Activated naive CD4-positive, alpha-beta T cell treated with anti-CD3 and anti-CD28 coated beads, Interleukin-2, amount 10 ng/mL, durations not matched to agents 7 days and 5 days (primary cell): ENCODE data around the gene CAMK2A.

Experiments used
- CTCF ChIA-PET: fragments of 350-600 bp; sonication (Branson Sonifier 250); formaldehyde crosslinking; loops from one replicate; lab custom pipeline; 2021; ENCODE audit warnings: antibody characterized with exemption; lab: Charles Lee
- DNase-seq: peaks from one replicate; pipeline ENCODE4 v3.0.0-alpha.2; 2020
- H3K27ac Mint-ChIP-seq: one replicate; pipeline ENCODE4 v1.8.0; 2021; ENCODE audit warnings: mild to moderate bottlenecking, moderate library complexity, mixed read lengths
- H3K27me3 Mint-ChIP-seq: one replicate; pipeline ENCODE4 v1.8.0; 2021; ENCODE audit warnings: mild to moderate bottlenecking, mixed read lengths
- H3K36me3 Mint-ChIP-seq: one replicate; pipeline ENCODE4 v1.8.0; 2021; ENCODE audit warnings: mixed read lengths
- H3K4me1 Mint-ChIP-seq: one replicate; pipeline ENCODE4 v1.8.0; 2021; ENCODE audit warnings: mixed read lengths
- H3K4me3 Mint-ChIP-seq: one replicate; pipeline ENCODE4 v1.8.0; 2021; ENCODE audit warnings: mild to moderate bottlenecking, moderate library complexity, mixed read lengths
- H3K9me3 Mint-ChIP-seq: one replicate; pipeline ENCODE4 v1.8.0; 2021; ENCODE audit warnings: mixed read lengths

CAMK2A gene

GRCh38 chr5:150210644-150211043, 78.9 kb downstream of the CAMK2A start:
- Mint-ChIP-seq H3K9me3 (no peaks in the 10 kb centered on the region), H3K36me3 (no peaks in the 10 kb centered on the region), H3K4me1 (peaks cover 22% of the 10 kb centered on the region), H3K27ac (no peak overlapping the region), H3K4me3 (no peak overlapping the region), H3K27me3 (peaks cover 73% of the 10 kb centered on the region)
- no peak for DNase-seq
- CTCF ChIA-PET = interaction anchor here (1.0 to 2.0 kb wide), 3 partner anchors 8 to 160 kb away, joined by 3 to 11 read pairs (median 3); no protein-coding TSS in a partner anchor

DNA sequence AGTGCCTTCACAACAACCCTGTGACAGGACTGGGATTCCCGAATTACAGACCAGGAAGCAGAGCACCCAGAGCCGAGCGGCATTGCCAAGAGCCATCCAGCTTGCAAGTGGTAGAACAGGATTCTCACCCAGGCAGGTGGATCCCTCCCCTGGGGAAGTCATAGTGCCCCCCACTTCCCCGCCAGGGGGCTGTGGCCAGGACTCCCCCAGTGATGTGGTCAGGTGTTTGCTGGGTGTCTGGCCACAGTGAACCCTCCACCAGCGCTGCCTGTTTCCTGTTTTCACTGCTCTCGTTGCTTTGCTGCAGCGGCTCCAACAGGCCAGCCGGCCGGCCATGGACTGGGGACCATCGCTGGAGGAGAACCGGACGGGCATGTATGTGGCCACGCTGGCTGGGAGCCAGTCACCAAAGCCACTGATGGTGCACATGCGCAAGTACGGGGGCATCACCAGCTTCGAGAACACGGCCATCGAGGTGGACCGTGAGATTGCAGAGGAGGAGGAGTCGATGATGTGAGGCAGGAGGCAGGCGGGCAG, 80.4 kb downstream of the CAMK2A start:
- CTCF ChIA-PET = interaction anchor here (2.0 kb wide), 1 partner anchor 10 kb away, joined by 11 read pairs; no protein-coding TSS in a partner anchor
- Mint-ChIP-seq H3K4me3 (no peak overlapping the region), H3K4me1 (peaks cover 22% of the 10 kb centered on the region), H3K27me3 (peaks cover 63% of the 10 kb centered on the region), H3K27ac (no peak overlapping the region), H3K9me3 (no peaks in the 10 kb centered on the region), H3K36me3 (no peaks in the 10 kb centered on the region)
- peak; percentile 45 for DNase-seq

- CTCF ChIA-PET = interaction anchor here (3.6 kb wide), 1 partner anchor 10 kb away, joined by 15 read pairs; no protein-coding TSS in a partner anchor
- Mint-ChIP-seq H3K4me1 (peaks cover 22% of the 10 kb centered on the region), H3K27ac (no peak overlapping the region), H3K36me3 (no peaks in the 10 kb centered on the region), H3K9me3 (no peaks in the 10 kb centered on the region), H3K4me3 (no peak overlapping the region), H3K27me3 (peaks cover 63% of the 10 kb centered on the region)
- DNase-seq = no peak
Measured at GRCh38 chr5:150208187-150209098, 81.1 kb downstream of the CAMK2A start.

DNA sequence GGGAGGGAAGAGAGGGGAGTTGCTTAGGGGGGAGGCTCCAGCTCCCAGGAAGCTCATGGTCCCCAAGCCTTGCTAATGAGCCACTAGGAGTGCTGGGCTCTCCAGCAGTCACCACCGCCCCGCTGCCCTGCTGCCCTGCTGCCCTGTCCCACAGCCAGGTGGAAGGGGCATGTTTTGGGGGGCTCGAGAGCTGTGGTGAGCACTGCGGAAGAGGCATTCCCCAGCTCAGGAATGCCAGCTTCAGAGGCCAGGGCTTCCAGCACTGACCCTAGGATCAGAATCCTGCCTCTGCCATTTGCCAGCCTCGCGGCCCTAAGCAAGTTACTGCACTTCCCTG, 82.8 kb downstream of the CAMK2A start:
- CTCF ChIA-PET = interaction anchor here (1.3 to 3.6 kb wide), 2 partner anchors 12 to 77 kb away, joined by 6 to 15 read pairs; no protein-coding TSS in a partner anchor
- no peak for DNase-seq
- no peak overlapping the region for H3K4me3 Mint-ChIP-seq
- H3K36me3 Mint-ChIP-seq = no peaks in the 10 kb centered on the region
- H3K27ac Mint-ChIP-seq = no peak overlapping the region
- peaks cover 22% of the 10 kb centered on the region for H3K4me1 Mint-ChIP-seq
- no peaks in the 10 kb centered on the region for H3K9me3 Mint-ChIP-seq
- peaks cover 61% of the 10 kb centered on the region for H3K27me3 Mint-ChIP-seq

DNA sequence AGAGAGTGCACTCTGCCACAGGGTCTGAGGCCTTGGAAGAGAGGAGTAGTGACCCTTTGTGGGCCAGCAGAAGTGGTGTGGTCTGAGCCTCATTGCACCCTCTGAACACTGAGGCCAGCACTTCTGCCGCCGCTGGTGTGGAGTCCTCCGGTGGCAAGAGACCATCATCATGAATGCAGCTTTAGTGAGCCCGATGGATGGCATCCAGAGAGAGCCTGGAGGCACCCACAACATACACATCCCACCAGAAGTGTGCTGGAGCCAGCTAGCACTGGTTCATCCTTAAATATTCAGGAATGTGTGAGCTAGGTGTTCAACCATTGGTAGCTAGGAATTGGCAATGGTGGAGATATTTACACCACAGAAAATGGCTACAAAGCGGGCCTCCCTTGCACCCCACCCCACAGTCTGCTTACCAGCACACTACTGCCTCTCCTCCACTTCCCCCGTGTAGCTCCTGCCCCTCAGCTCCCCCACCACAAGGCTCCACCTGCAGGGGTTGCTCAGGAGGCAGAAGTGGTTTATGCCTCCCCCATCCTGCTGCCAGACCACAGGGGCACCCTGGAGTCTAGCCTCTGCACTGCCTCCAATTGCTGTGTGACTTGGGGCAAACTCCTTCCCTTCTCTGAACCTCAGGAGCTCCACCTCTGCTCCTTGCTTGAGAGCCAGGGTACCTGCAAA, 83.3 kb downstream of the CAMK2A start:
- peaks cover 22% of the 10 kb centered on the region for H3K4me1 Mint-ChIP-seq
- H3K9me3 Mint-ChIP-seq = no peaks in the 10 kb centered on the region
- H3K27ac Mint-ChIP-seq = no peak overlapping the region
- H3K27me3 Mint-ChIP-seq = peaks cover 57% of the 10 kb centered on the region
- no peak overlapping the region for H3K4me3 Mint-ChIP-seq
- no peak for DNase-seq
- H3K36me3 Mint-ChIP-seq = no peaks in the 10 kb centered on the region
- CTCF ChIA-PET = interaction anchor here (1.3 to 3.6 kb wide), 2 partner anchors 12 to 76 kb away, joined by 6 to 15 read pairs; no protein-coding TSS in a partner anchor

GRCh38 chr5:150204590-150204960, 85.0 kb downstream of the CAMK2A start:
- CTCF ChIA-PET = no interaction called here
- Mint-ChIP-seq H3K27me3 (peaks cover 52% of the 10 kb centered on the region), H3K4me1 (peaks cover 17% of the 10 kb centered on the region), H3K27ac (no peak overlapping the region), H3K9me3 (no peaks in the 10 kb centered on the region), H3K4me3 (no peak overlapping the region), H3K36me3 (no peaks in the 10 kb centered on the region)
- DNase-seq = no peak

DNA sequence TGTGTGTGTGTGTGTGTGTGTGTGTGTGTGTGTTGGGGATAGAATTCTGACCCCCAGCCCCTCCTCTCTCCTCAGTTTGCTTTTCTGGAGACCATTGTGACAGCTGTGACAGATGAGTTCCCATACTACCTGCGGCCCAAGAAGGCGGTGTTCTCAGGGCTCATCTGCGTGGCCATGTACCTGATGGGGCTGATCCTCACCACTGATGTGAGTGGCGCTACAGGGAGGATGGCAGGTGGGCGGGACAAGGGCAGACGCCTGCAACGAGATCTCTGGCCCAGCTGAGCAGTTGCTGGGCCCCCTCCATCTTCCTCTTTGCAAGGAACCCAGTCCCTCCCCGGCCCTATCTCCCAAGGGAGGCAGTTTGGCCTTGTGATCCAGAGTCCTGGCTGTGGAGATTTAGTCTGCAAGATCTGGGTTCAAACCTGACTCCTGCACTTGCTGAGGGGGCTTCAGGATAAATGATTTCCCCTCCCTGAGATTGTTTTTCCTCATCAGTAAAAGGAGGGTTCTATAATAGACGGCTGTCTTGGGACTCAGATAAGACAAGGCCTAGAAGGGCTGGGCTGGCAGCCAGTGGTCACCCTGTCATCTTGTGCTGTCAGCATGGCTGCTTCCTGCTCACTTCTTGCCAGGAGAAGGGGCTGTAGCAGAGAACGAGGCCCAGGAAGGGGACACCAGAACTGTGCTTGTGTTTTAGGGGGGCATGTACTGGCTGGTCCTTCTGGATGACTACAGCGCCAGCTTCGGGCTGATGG, 85.6 kb downstream of the CAMK2A start:
- peaks cover 52% of the 10 kb centered on the region for H3K27me3 Mint-ChIP-seq

GRCh38 chr5:150202501-150202900, 87.1 kb downstream of the CAMK2A start:
- H3K27me3 Mint-ChIP-seq = peaks cover 38% of the 10 kb centered on the region
- CTCF ChIA-PET = no interaction called here
- no peaks in the 10 kb centered on the region for H3K4me1 Mint-ChIP-seq
- H3K27ac Mint-ChIP-seq = no peak overlapping the region
- H3K9me3 Mint-ChIP-seq = no peaks in the 10 kb centered on the region
- no peak overlapping the region for H3K4me3 Mint-ChIP-seq
- H3K36me3 Mint-ChIP-seq = no peaks in the 10 kb centered on the region
- DNase-seq = no peak

More for the DNA sequence above, 85.6 kb downstream of the CAMK2A start:
- CTCF ChIA-PET = no interaction called here
- DNase-seq = no peak
- no peaks in the 10 kb centered on the region for H3K9me3 Mint-ChIP-seq
- H3K27ac Mint-ChIP-seq = no peak overlapping the region
- no peak overlapping the region for H3K4me3 Mint-ChIP-seq
- peaks cover 11% of the 10 kb centered on the region for H3K4me1 Mint-ChIP-seq
- no peaks in the 10 kb centered on the region for H3K36me3 Mint-ChIP-seq

DNA sequence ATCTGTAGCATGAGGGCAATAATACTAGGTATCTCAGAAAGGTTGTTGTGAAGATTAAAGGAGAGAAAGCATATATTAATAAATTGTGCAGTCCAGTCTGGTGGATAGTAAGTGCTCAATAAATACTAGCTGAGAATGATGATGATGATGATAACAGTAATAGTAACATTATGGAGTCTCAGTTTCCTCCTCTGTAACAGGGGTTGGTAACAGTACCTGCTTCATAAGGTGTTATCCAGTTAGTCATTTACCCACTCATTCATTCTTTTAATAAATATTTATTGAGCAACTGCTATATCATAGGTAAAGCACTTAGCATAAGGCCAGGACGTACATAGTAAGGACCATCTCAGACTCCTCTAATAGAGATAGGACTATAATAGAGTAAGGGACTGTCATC, 92.1 kb downstream of the CAMK2A start:
- Mint-ChIP-seq H3K4me3 (no peak overlapping the region), H3K36me3 (no peaks in the 10 kb centered on the region), H3K4me1 (no peaks in the 10 kb centered on the region), H3K27me3 (peaks cover 56% of the 10 kb centered on the region), H3K9me3 (no peaks in the 10 kb centered on the region), H3K27ac (no peak overlapping the region)
- no peak for DNase-seq
- CTCF ChIA-PET = no interaction called here

DNA sequence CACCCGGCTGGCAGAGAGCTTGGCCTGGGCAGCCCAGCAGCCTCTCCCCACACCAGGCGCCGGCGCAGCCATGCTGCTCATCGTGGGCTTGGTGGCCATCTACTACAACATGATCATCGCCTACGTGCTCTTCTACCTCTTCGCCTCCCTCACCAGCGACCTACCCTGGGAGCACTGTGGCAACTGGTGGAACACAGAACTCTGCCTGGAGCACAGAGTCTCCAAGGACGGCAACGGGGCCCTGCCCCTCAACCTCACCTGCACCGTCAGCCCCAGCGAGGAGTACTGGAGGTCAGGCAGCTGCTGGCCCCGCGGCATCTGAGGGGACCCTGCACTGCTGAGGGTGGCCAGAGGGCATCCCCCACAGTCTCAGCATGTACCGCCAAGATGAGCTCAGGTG, 92.6 kb downstream of the CAMK2A start:
- CTCF ChIA-PET = no interaction called here
- Mint-ChIP-seq H3K4me3 (no peak overlapping the region), H3K27ac (no peak overlapping the region), H3K27me3 (peaks cover 56% of the 10 kb centered on the region), H3K9me3 (no peaks in the 10 kb centered on the region), H3K36me3 (no peaks in the 10 kb centered on the region), H3K4me1 (no peaks in the 10 kb centered on the region)
- DNase-seq = no peak

DNA sequence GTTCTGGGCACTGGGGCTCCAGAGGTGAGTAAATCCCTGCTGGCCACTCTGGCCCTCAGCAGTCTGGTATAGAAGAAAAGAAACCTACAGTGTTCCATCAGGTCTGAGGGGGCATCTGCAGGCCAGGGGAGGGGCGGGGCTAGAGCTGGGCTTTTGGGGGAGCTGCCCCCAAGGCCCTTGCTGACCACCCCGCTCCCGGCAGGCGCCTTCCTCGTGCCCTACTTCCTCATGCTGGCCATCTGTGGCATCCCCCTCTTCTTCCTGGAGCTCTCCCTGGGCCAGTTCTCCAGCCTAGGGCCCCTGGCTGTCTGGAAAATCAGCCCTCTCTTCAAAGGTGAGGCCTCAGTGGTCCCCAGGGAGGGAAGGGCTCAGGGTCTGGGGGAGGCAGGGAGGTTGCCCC, 93.1 kb downstream of the CAMK2A start:
- no peaks in the 10 kb centered on the region for H3K4me1 Mint-ChIP-seq
- H3K9me3 Mint-ChIP-seq = no peaks in the 10 kb centered on the region
- no peak overlapping the region for H3K27ac Mint-ChIP-seq
- DNase-seq = no peak
- H3K4me3 Mint-ChIP-seq = no peak overlapping the region
- H3K36me3 Mint-ChIP-seq = no peaks in the 10 kb centered on the region
- peaks cover 60% of the 10 kb centered on the region for H3K27me3 Mint-ChIP-seq
- CTCF ChIA-PET = no interaction called here

GRCh38 chr5:150195736-150196485, 93.7 kb downstream of the CAMK2A start:
- Mint-ChIP-seq H3K27me3 (peaks cover 64% of the 10 kb centered on the region), H3K36me3 (no peaks in the 10 kb centered on the region), H3K9me3 (no peaks in the 10 kb centered on the region), H3K4me1 (no peaks in the 10 kb centered on the region), H3K27ac (no peak overlapping the region), H3K4me3 (no peak overlapping the region)
- CTCF ChIA-PET = interaction anchor here (1.2 kb wide), 1 partner anchor 23 kb away, joined by 4 read pairs; no protein-coding TSS in a partner anchor
- no peak for DNase-seq

DNA sequence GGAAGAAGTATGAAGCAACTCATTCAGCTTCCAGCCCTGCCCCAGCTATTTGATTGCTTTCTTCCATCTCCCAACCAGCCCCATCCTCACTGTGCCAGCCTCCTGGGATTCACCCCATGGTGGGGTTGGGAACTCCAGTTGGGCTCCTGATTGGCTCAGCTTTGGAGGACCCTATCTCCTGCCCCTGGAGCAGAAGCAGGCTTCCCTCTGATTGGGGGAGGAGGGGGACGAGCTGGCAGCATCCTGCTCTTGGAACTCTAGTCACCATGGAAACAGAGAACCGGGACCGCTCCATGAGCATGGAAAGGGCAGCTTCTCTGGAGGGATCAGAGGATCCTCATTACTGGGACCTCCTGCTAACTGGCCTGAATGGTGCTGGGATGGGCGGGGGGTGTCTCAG, 97.1 kb downstream of the CAMK2A start:
- Mint-ChIP-seq H3K27ac (no peak overlapping the region), H3K4me3 (no peak overlapping the region), H3K27me3 (peaks cover 83% of the 10 kb centered on the region), H3K4me1 (no peaks in the 10 kb centered on the region), H3K9me3 (no peaks in the 10 kb centered on the region), H3K36me3 (no peaks in the 10 kb centered on the region)
- CTCF ChIA-PET = interaction anchor here (0.6 kb wide), 1 partner anchor 356 kb away, joined by 3 read pairs; no protein-coding TSS in a partner anchor
- DNase-seq = no peak
